Fibroblast of peridontal ligament (primary cell): ENCODE data around the gene GTF2A1L.
"Not testable (repeated sequence)": the region's sequence is repeated elsewhere in the genome, so short reads cannot be mapped to it uniquely, and the experiment has no call there.

Experiments
- DNase-seq: peaks from one replicate; pipeline ENCODE4 v3.0.0-alpha.2; 2010; ENCODE audit errors: extremely low read depth

Gene GTF2A1L

GRCh38 chr2:48699348-48699930 is 81.8 kb downstream of the GTF2A1L start:
- peak; percentile 11 for DNase-seq

GRCh38 chr2:48703621-48704020 is 86.0 kb downstream of the GTF2A1L start:
- not testable (repeated sequence) for DNase-seq

- no peak for DNase-seq
Observed at GRCh38 chr2:48707466-48707865, 89.8 kb downstream of the GTF2A1L start.

GRCh38 chr2:48709096-48710034 is 91.7 kb downstream of the GTF2A1L start:
- no peak for DNase-seq

- DNase-seq: no peak
Observed at GRCh38 chr2:48711343-48711742, 93.7 kb downstream of the GTF2A1L start.

- DNase-seq: no peak
Observed at GRCh38 chr2:48712151-48712550, 94.5 kb downstream of the GTF2A1L start.

GRCh38 chr2:48713647-48714046 is 96.0 kb downstream of the GTF2A1L start:
- peak; percentile 41 for DNase-seq

GRCh38 chr2:48714245-48714644 is 96.6 kb downstream of the GTF2A1L start:
- DNase-seq: peak; percentile 90

- DNase-seq: peak; percentile 70
Observed at GRCh38 chr2:48715042-48715899, 97.6 kb downstream of the GTF2A1L start.

GRCh38 chr2:48715956-48716355 is 98.3 kb downstream of the GTF2A1L start:
- peak; percentile 85 for DNase-seq

- DNase-seq: peak; percentile 18
Observed at GRCh38 chr2:48717846-48718245, 100.2 kb downstream of the GTF2A1L start.

GRCh38 chr2:48719480-48720177 is 102.0 kb downstream of the GTF2A1L start:
- no peak for DNase-seq

- DNase-seq: no peak
Observed at GRCh38 chr2:48721158-48721557, 103.5 kb downstream of the GTF2A1L start.

GRCh38 chr2:48722391-48722790 is 104.7 kb downstream of the GTF2A1L start:
- DNase-seq: peak; percentile 19

GRCh38 chr2:48723129-48723528 is 105.5 kb downstream of the GTF2A1L start:
- peak; percentile 95 for DNase-seq

- no peak for DNase-seq
Observed at GRCh38 chr2:48724278-48724677, 106.6 kb downstream of the GTF2A1L start.

- no peak for DNase-seq
Observed at GRCh38 chr2:48725696-48726494, 108.2 kb downstream of the GTF2A1L start.

GRCh38 chr2:48727560-48727959 is 109.9 kb downstream of the GTF2A1L start:
- no peak for DNase-seq

GRCh38 chr2:48728295-48728694 is 110.6 kb downstream of the GTF2A1L start:
- no peak for DNase-seq

- DNase-seq: no peak
Observed at GRCh38 chr2:48728840-48729239, 111.2 kb downstream of the GTF2A1L start.
